ENCODE data around the gene TBCCD1. TPM values are rescaled to one million over a fixed set of nuclear protein-coding genes. Genes with fewer than 3 reads are reported as not detected.

Gene TBCCD1
- total RNA-seq, 4 donors from 2014 or later = 8.8 to 14.2 (median 12.0) TPM

DNA sequence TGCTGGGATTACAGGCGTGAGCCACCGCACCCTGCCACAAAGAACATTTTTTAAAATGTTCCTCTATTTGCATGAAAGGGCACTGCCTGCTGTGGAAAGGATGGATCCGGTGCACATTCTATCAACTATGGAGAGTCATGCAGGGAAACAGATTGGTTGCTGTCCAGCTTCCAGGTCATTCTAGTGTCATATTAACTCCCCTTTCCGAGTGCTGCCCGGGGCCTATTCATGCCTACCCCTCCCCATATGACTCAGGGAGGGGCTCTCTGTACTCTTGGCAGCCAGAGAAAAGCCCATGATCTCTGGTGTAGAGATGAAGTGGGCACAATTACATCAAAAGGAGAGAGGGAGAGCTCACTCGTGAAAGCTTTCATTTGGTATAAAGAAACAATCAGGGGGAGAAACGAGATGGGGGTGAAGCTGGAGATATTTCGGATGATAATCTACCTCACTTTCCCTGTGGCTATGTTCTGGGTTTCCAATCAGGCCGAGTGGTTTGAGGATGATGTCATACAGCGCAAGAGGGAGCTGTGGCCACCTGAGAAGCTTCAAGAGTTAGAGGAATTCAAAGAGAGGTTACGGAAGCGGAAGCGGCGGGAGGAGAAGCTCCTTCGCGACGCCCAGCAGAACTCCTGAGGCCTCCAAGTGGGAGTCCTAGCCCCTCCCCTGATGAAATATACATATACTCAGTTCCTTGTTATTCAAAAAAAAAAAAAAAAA is 29.6 kb upstream of the TBCCD1 start:
- WGBS, 2 donors (ENCODE audit: low coverage in 1 of 2) = 42 to 74% methylated on average over 16 of the region's 17 CpGs
- Histone ChIP-seq H3K9me3 (no peaks in the 10 kb centered on the region), H3K27ac (no peak overlapping the region), H3K36me3 (no peaks in the 10 kb centered on the region), H3K4me1 (no peaks in the 10 kb centered on the region), H3K27me3 (no peaks in the 10 kb centered on the region), H3K4me3 (no peak overlapping the region)
- no peak for TF ChIP-seq POLR2A (IDR thresholded peaks at IDR 0.05)
- TF ChIP-seq, protein P1, sequence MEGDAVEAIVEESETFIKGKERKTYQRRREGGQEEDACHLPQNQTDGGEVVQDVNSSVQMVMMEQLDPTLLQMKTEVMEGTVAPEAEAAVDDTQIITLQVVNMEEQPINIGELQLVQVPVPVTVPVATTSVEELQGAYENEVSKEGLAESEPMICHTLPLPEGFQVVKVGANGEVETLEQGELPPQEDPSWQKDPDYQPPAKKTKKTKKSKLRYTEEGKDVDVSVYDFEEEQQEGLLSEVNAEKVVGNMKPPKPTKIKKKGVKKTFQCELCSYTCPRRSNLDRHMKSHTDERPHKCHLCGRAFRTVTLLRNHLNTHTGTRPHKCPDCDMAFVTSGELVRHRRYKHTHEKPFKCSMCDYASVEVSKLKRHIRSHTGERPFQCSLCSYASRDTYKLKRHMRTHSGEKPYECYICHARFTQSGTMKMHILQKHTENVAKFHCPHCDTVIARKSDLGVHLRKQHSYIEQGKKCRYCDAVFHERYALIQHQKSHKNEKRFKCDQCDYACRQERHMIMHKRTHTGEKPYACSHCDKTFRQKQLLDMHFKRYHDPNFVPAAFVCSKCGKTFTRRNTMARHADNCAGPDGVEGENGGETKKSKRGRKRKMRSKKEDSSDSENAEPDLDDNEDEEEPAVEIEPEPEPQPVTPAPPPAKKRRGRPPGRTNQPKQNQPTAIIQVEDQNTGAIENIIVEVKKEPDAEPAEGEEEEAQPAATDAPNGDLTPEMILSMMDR (IDR thresholded peaks at IDR 0.05) = no peak
- no peak for TF ChIP-seq EP300 (IDR thresholded peaks at IDR 0.05)
- TF ChIP-seq POLR2AphosphoS5 (IDR thresholded peaks at IDR 0.05) = no peak
- ATAC-seq = no peak

DNA sequence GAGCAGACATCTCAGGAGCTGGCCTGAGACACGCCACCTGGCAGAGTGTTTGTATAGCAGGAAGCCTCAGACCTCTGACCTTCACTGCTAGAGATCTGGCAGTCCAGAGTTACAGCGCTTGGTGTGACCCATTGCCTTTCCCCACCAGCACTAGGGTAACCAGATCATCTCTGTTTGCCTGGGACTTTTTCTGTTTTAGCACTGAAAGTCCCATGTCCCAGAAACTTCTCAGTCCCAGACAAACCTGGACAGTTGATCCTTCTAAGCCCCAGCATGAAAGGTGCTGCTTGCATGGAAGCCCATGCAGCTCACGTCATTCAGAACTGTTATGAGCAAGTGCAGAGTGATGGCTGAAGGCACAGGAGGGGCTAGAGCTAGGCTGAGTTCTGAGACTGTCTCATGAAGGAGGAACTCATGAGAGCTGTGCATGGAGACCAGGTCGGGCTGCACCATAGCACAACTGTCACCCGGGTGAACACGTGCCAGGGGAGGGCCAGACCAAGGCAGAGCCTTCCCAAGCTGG is 27.5 kb upstream of the TBCCD1 start:
- Histone ChIP-seq H3K4me3 (no peak overlapping the region), H3K27me3 (peaks cover 8% of the 10 kb centered on the region), H3K27ac (no peak overlapping the region), H3K36me3 (no peaks in the 10 kb centered on the region), H3K9me3 (no peaks in the 10 kb centered on the region), H3K4me1 (no peaks in the 10 kb centered on the region)
- TF ChIP-seq POLR2A (IDR thresholded peaks at IDR 0.05) = no peak
- TF ChIP-seq, protein P1 (IDR thresholded peaks at IDR 0.05) = no peak
- no peak for TF ChIP-seq POLR2AphosphoS5 (IDR thresholded peaks at IDR 0.05)
- no peak for TF ChIP-seq EP300 (IDR thresholded peaks at IDR 0.05)
- 68% methylated on average over 5 of the region's 6 CpGs; no CpG with 5 or more reads in 1 of the 2 donors for WGBS, 2 donors (ENCODE audit: low coverage in 1 of 2)
- ATAC-seq = no peak

DNA sequence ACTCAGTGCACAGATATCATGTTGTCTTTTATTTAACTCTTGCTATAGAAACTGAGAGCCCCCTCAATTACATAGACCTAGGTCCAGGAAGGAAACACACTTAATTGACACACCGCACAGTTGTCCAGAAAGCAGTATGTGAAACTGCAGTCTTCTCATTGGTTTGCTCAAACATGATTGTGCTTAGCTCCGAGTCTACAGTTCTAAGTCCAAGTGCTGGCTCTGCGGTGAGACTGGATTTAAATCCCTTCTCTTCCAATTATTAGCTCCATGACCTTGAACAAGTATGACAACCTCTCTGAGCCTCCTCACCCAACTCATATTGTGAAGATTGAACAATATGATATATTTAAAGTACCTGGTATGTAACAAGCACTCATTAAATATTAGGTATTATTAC is 26.7 kb upstream of the TBCCD1 start:
- Histone ChIP-seq H3K4me3 (no peak overlapping the region), H3K27me3 (peaks cover 8% of the 10 kb centered on the region), H3K4me1 (no peaks in the 10 kb centered on the region), H3K27ac (no peak overlapping the region), H3K36me3 (no peaks in the 10 kb centered on the region), H3K9me3 (no peaks in the 10 kb centered on the region)
- no peak for ATAC-seq
- 73 to 96% methylated on average over 3 of the region's 3 CpGs for WGBS, 2 donors (ENCODE audit: low coverage in 1 of 2)
- TF ChIP-seq EP300 (IDR thresholded peaks at IDR 0.05) = no peak
- no peak for TF ChIP-seq POLR2AphosphoS5 (IDR thresholded peaks at IDR 0.05)
- no peak for TF ChIP-seq POLR2A (IDR thresholded peaks at IDR 0.05)
- TF ChIP-seq, protein P1 (IDR thresholded peaks at IDR 0.05) = no peak

DNA sequence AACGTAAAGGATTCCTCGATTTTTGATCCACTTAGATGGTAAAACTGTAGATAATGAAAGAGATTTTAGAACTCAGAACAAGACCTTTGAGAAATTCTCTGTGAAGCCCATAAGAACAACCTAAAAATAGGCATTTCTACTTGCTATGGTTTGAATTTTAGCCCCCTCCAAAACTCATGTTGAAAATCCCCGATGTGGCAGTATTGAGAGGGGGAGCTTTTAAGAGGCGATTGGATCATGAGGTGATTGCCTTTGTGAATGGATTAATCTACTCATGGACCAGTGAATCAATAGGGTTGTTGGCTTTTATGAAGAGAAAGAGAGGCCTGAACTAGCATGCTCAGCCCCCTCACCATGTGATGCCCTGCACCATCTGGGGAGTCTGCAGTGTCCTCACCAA is 25.5 kb upstream of the TBCCD1 start:
- Histone ChIP-seq H3K27me3 (peaks cover 8% of the 10 kb centered on the region), H3K27ac (no peak overlapping the region), H3K9me3 (no peaks in the 10 kb centered on the region), H3K4me1 (no peaks in the 10 kb centered on the region), H3K4me3 (no peak overlapping the region), H3K36me3 (no peaks in the 10 kb centered on the region)
- TF ChIP-seq EP300 (IDR thresholded peaks at IDR 0.05) (no peak), POLR2A (IDR thresholded peaks at IDR 0.05) (no peak), POLR2AphosphoS5 (IDR thresholded peaks at IDR 0.05) (no peak)
- TF ChIP-seq, protein P1 (IDR thresholded peaks at IDR 0.05) = no peak
- 87 to 93% methylated on average over 4 of the region's 4 CpGs for WGBS, 2 donors (ENCODE audit: low coverage in 1 of 2)
- ATAC-seq = no peak
